T-cell (primary cell): ENCODE measurements around the gene SMC4. TPM values are rescaled to one million over a fixed set of nuclear protein-coding genes. Genes with fewer than 3 reads are reported as not detected.

Experiments
- ATAC-seq, 4 experiments: fragments of 200-7000 bp in 3 of 4; fragments of 150-1000 bp in 1 of 4; cut with Tn5 transposase; replicated peaks in 1 of 4; 1 replicate in 3 of 4; 2 replicates in 1 of 4; pipeline ENCODE4 v1.10.0; 2021; ENCODE audit warnings: moderate library complexity in 3 of 4, mild to moderate bottlenecking in 2 of 4, moderate number of reproducible peaks in 1 of 4
- CTCF ChIA-PET, 2 donors: fragments of 300-600 bp; sonication (Branson Sonifier 250); formaldehyde crosslinking; loops; one replicate each; lab custom pipeline; 2022; ENCODE audit warnings: antibody characterized with exemption in 2 of 2; lab: Charles Lee
- POLR2A ChIA-PET, 2 donors: fragments of 300-600 bp; sonication (Branson Sonifier 250); formaldehyde crosslinking; loops; one replicate each; lab custom pipeline; 2022; ENCODE audit warnings: antibody characterized with exemption in 2 of 2; lab: Charles Lee
- DNase-seq, 35 experiments: peaks; one replicate each; pipeline versions ENCODE4 v3.0.0 to v3.0.0-alpha.2; 2013 to 2023
- H3K27ac ChIP-seq: one replicate; pipeline ENCODE4 v1.5.1; 2013; ENCODE audit warnings: low read length
- H3K27me3 ChIP-seq, 2 experiments: replicated peaks in 1 of 2; 1 replicate in 1 of 2; 2 replicates in 1 of 2; pipeline versions ENCODE4 v1.6.1 to v1.7.0; 2013; ENCODE audit warnings: low read length in 1 of 2, mixed read lengths in 1 of 2; ENCODE audit not compliant: control insufficient read depth in 2 of 2, insufficient read depth in 2 of 2; ENCODE audit errors: extremely low read depth in 1 of 2
- H3K36me3 ChIP-seq, 2 donors: 1 replicate in 1 of 2; 2 replicates in 1 of 2; pipeline versions ENCODE4 v1.6.1 to v1.7.0; 2013; ENCODE audit warnings: low read length in 1 of 2; ENCODE audit not compliant: control insufficient read depth in 2 of 2, insufficient read depth in 1 of 2; ENCODE audit errors: extremely low read depth in 1 of 2
- H3K4me1 ChIP-seq, 2 experiments: 1 replicate in 1 of 2; 2 replicates in 1 of 2; pipeline versions ENCODE4 v1.6.1 to v1.7.0; 2013; ENCODE audit warnings: low read length in 2 of 2, mixed read lengths in 1 of 2; ENCODE audit not compliant: insufficient read depth in 2 of 2, control insufficient read depth in 1 of 2; ENCODE audit errors: extremely low read depth in 1 of 2
- H3K4me3 ChIP-seq, 2 donors: 1 replicate in 1 of 2; 2 replicates in 1 of 2; pipeline versions ENCODE4 v1.5.1 to v1.7.0; 2013; ENCODE audit warnings: mild to moderate bottlenecking in 2 of 2, low read length in 1 of 2, moderate library complexity in 1 of 2; ENCODE audit not compliant: control insufficient read depth in 1 of 2; ENCODE audit errors: extremely low read depth in 1 of 2
- H3K9me3 ChIP-seq: 2 replicates; pipeline ENCODE4 v1.7.0; 2013
- H3K27ac Mint-ChIP-seq, 2 donors: one replicate each; pipeline ENCODE4 v1.8.0; 2020 to 2021; ENCODE audit warnings: mild to moderate bottlenecking in 2 of 2, mixed read lengths in 2 of 2
- H3K27me3 Mint-ChIP-seq, 2 donors: one replicate each; pipeline ENCODE4 v1.8.0; 2021 to 2022; ENCODE audit warnings: mixed read lengths in 2 of 2
- H3K36me3 Mint-ChIP-seq: one replicate; pipeline ENCODE4 v1.8.0; 2021; ENCODE audit warnings: mixed read lengths
- H3K4me1 Mint-ChIP-seq, 3 donors: one replicate each; pipeline ENCODE4 v1.8.0; 2020 to 2022; ENCODE audit warnings: mixed read lengths in 3 of 3, mild to moderate bottlenecking in 1 of 3
- H3K4me3 Mint-ChIP-seq, 3 donors: one replicate each; pipeline ENCODE4 v1.8.0; 2020 to 2022; ENCODE audit warnings: mild to moderate bottlenecking in 3 of 3, mixed read lengths in 3 of 3, moderate library complexity in 3 of 3
- H3K9me3 Mint-ChIP-seq, 3 donors: one replicate each; pipeline ENCODE4 v1.8.0; 2020 to 2022; ENCODE audit warnings: mixed read lengths in 3 of 3
- WGBS: methylation state at CpG from one replicate; pipeline ENCODE4 v1.1.5; 2013; ENCODE audit warnings: missing lambda C conversion rate; ENCODE audit not compliant: insufficient coverage; 5-methylcytosine and 5-hydroxymethylcytosine counted together
- total RNA-seq, 35 experiments: library from RNA in 6 of 35; stranded (reverse) in 6 of 35; fragments of 120-200 nt in 1 of 35; gene quantifications; one replicate each; pipeline versions ENCODE4 v1.2.1 to v1.2.4 and lab custom pipeline; 2013 to 2026

The SMC4 gene
- total RNA-seq, 5 donors from 2014 or later (not counting 1 experiment from before 2014, with no cell fraction given): 41.9 to 63.1 (median 51.2) TPM

GRCh38 chr3:160392798-160393197, 6.7 kb upstream of the SMC4 start:
- Histone ChIP-seq H3K27ac (no peak overlapping the region), H3K4me3 (no peak overlapping the region), H3K4me1 (peaks cover 0 to 13% of the 10 kb centered on the region in 2 experiments), H3K27me3 (no peaks in the 10 kb centered on the region), H3K9me3 (no peaks in the 10 kb centered on the region), H3K36me3 (peaks cover 2 to 6% of the 10 kb centered on the region in 2 donors)
- ATAC-seq (no peak), DNase-seq (no peak)
- CTCF ChIA-PET: interaction anchor here in 1 of 2 donors (0.7 kb wide), 1 partner anchor 230 kb away, joined by 3 read pairs; no protein-coding TSS in a partner anchor
- peaks cover 15 to 22% (median 18%) of the 10 kb centered on the region in 3 donors for H3K4me1 Mint-ChIP-seq
- H3K36me3 Mint-ChIP-seq: peaks cover 12% of the 10 kb centered on the region
- no peak overlapping the region for H3K4me3 Mint-ChIP-seq
- H3K27ac Mint-ChIP-seq: no peak overlapping the region
- no peaks in the 10 kb centered on the region for H3K9me3 Mint-ChIP-seq
- H3K27me3 Mint-ChIP-seq: no peaks in the 10 kb centered on the region
- POLR2A ChIA-PET: no interaction called here

GRCh38 chr3:160393346-160394008, 6.0 kb upstream of the SMC4 start:
- no peak for DNase-seq
- no peak overlapping the region for H3K27ac Mint-ChIP-seq
- no peak overlapping the region for H3K4me3 Mint-ChIP-seq
- no CpG with 5 or more reads among the region's 2 CpGs for WGBS
- no peaks in the 10 kb centered on the region for H3K9me3 Mint-ChIP-seq
- H3K4me1 ChIP-seq: peaks cover 0 to 18% of the 10 kb centered on the region in 2 experiments
- no peaks in the 10 kb centered on the region for H3K27me3 Mint-ChIP-seq
- no peak overlapping the region for H3K4me3 ChIP-seq
- peaks cover 7% of the 10 kb centered on the region for H3K36me3 Mint-ChIP-seq
- H3K4me1 Mint-ChIP-seq: peaks cover 21 to 28% (median 24%) of the 10 kb centered on the region in 3 donors
- CTCF ChIA-PET: interaction anchor here in 1 of 2 donors (1.1 to 1.4 kb wide), 2 partner anchors 20 to 405 kb away, joined by 3 to 7 read pairs; partner anchors contain the start of gene IL12A
- POLR2A ChIA-PET: interaction anchor here in 1 of 2 donors (0.6 kb wide), 1 partner anchor 16 kb away, joined by 3 read pairs; no protein-coding TSS in a partner anchor
- H3K27me3 ChIP-seq: no peaks in the 10 kb centered on the region
- peaks cover 2 to 6% of the 10 kb centered on the region in 2 donors for H3K36me3 ChIP-seq
- no peak for ATAC-seq
- no peak overlapping the region for H3K27ac ChIP-seq
- no peaks in the 10 kb centered on the region for H3K9me3 ChIP-seq

GRCh38 chr3:160394009-160394392, 5.4 kb upstream of the SMC4 start:
- WGBS: no CpG with 5 or more reads among the region's 3 CpGs
- no peak overlapping the region for H3K27ac ChIP-seq
- CTCF ChIA-PET: interaction anchor here in 1 of 2 donors (0.8 to 1.4 kb wide), 3 partner anchors 19 to 406 kb away, joined by 3 to 7 read pairs (median 3); partner anchors contain the start of gene IL12A
- POLR2A ChIA-PET: interaction anchor here in 1 of 2 donors (0.6 kb wide), 1 partner anchor 16 kb away, joined by 3 read pairs; no protein-coding TSS in a partner anchor
- Mint-ChIP-seq H3K4me1 (peaks cover 26 to 34% (median 30%) of the 10 kb centered on the region in 3 donors), H3K9me3 (no peaks in the 10 kb centered on the region), H3K4me3 (no peak overlapping the region), H3K36me3 (peaks cover 7% of the 10 kb centered on the region), H3K27ac (no peak overlapping the region), H3K27me3 (no peaks in the 10 kb centered on the region)
- no peaks in the 10 kb centered on the region for H3K9me3 ChIP-seq
- no peak overlapping the region for H3K4me3 ChIP-seq
- no peak for ATAC-seq
- H3K27me3 ChIP-seq: no peaks in the 10 kb centered on the region
- no peak for DNase-seq
- peaks cover 2 to 6% of the 10 kb centered on the region in 2 donors for H3K36me3 ChIP-seq
- H3K4me1 ChIP-seq: peaks cover 0 to 19% of the 10 kb centered on the region in 2 experiments

DNA sequence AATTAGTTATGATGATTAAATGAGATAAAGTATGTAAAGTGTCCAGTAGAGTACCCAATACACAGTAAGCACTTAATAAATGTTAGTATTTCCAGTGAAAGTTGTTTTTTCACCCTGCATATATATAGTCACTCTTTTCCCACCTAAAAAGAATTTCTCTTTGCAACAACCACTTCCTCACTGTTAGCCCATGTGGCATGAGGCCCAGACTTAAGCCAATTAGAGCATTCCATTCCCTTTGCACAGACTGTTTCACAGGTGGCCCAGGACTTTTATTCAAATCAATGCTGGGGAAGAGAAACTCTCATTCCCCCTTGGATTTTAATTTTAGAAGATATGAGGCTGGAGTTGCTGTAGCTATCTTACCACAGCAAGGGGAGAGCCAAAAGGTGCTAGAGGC, 4.2 kb upstream of the SMC4 start:
- ChIA-PET POLR2A (interaction anchor here in 1 of 2 donors (0.6 kb wide), 1 partner anchor 170 kb away, joined by 3 read pairs; no protein-coding TSS in a partner anchor), CTCF (no interaction called here)
- DNase-seq: no peak

GRCh38 chr3:160398820-160399124, 678 bp upstream of the SMC4 start:
- H3K9me3 Mint-ChIP-seq: no peaks in the 10 kb centered on the region
- H3K4me1 Mint-ChIP-seq: peaks cover 45 to 54% (median 48%) of the 10 kb centered on the region in 3 donors
- Histone ChIP-seq H3K27me3 (peaks cover 0 to 9% of the 10 kb centered on the region in 2 experiments), H3K4me3 (peak overlapping the region; percentile 65 to 100), H3K9me3 (no peaks in the 10 kb centered on the region), H3K4me1 (peaks cover 13 to 20% of the 10 kb centered on the region in 2 experiments), H3K36me3 (no peaks in the 10 kb centered on the region), H3K27ac (peak overlapping the region; percentile 82)
- peaks cover 4% of the 10 kb centered on the region for H3K36me3 Mint-ChIP-seq
- 0% methylated on average over 4 of the region's 9 CpGs for WGBS
- H3K27ac Mint-ChIP-seq: peak overlapping the region; percentile 99
- ChIA-PET POLR2A (interaction anchor here (0.7 to 1.0 kb wide), 2 partner anchors 9 kb away, joined by 3 to 8 read pairs; no protein-coding TSS in a partner anchor), CTCF (interaction anchor here (0.7 to 0.8 kb wide), 5 partner anchors 14 to 1713 kb away, joined by 6 to 11 read pairs (median 8); no protein-coding TSS in a partner anchor)
- peaks cover 3 to 8% of the 10 kb centered on the region in 2 donors for H3K27me3 Mint-ChIP-seq
- ATAC-seq (peak; percentile 1 to 5 (median 2)), DNase-seq (no peak)
- H3K4me3 Mint-ChIP-seq: peak overlapping the region; percentile 91 to 97 (median 97)

More for the DNA sequence above, 4.2 kb upstream of the SMC4 start:
- Mint-ChIP-seq H3K4me3 (no peak overlapping the region), H3K27me3 (no peaks in the 10 kb centered on the region), H3K9me3 (no peaks in the 10 kb centered on the region), H3K27ac (no peak overlapping the region), H3K4me1 (peaks cover 29 to 35% (median 33%) of the 10 kb centered on the region in 3 donors), H3K36me3 (peaks cover 7% of the 10 kb centered on the region)
- ATAC-seq: no peak
- Histone ChIP-seq H3K27me3 (peaks cover 0 to 3% of the 10 kb centered on the region in 2 experiments), H3K9me3 (no peaks in the 10 kb centered on the region), H3K36me3 (peaks cover 2 to 6% of the 10 kb centered on the region in 2 donors), H3K4me1 (peaks cover 5 to 19% of the 10 kb centered on the region in 2 experiments), H3K4me3 (no peak overlapping the region), H3K27ac (no peak overlapping the region)

DNA sequence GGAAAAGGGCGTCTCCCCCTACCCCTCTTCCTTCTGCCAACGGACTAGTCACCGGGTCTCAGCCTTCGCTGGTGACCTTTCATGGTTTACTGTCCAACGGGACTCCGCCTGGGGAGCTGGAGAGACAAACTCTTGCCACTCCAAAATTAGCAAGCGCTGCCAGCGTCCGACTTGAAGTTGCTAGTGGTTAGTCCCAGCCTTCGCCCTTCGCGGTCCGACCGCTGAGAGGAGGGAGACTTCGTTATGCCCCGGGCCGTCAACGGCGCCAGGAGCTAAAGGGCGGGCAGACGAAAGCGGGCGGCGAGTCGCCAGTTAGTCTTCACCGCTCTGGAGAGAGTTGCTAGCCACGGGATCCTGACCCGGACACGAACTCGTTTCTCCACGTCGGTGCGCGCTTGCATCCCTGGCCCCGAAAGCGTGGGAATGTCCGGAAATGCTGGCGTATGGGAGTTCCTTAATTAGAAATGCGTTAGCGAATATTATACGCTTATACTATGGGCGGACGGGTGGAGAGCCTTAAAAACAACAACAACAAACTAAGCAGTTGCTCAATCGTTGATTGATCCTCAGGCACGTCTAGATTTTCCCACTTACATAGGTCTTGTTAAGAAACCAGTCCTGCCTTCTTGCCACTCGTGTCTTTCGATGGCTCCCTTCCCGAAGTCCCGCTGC, 716 bp downstream of the SMC4 start:
- Histone ChIP-seq H3K36me3 (no peaks in the 10 kb centered on the region), H3K27ac (peak overlapping the region; percentile 82), H3K27me3 (peaks cover 0 to 9% of the 10 kb centered on the region in 2 experiments), H3K4me3 (peak overlapping the region; percentile 65 to 100), H3K4me1 (peaks cover 13 to 29% of the 10 kb centered on the region in 2 experiments), H3K9me3 (no peaks in the 10 kb centered on the region)
- ChIA-PET POLR2A (interaction anchor here in 1 of 2 donors (0.5 kb wide), 1 partner anchor 38 kb away, joined by 3 read pairs; no protein-coding TSS in a partner anchor), CTCF (interaction anchor here (0.6 to 1.0 kb wide), 4 partner anchors 13 to 35 kb away, joined by 3 to 6 read pairs (median 4); no protein-coding TSS in a partner anchor)
- Mint-ChIP-seq H3K4me1 (peaks cover 49 to 60% (median 60%) of the 10 kb centered on the region in 3 donors), H3K36me3 (peaks cover 7% of the 10 kb centered on the region), H3K27ac (peak overlapping the region; percentile 99), H3K27me3 (peaks cover 3 to 11% of the 10 kb centered on the region in 2 donors), H3K4me3 (peak overlapping the region; percentile 91 to 97 (median 97)), H3K9me3 (no peaks in the 10 kb centered on the region)
- ATAC-seq (no peak), DNase-seq (peak in 16 of 35 experiments; percentile 0 to 43 (median 14))
- WGBS: under 1% methylated on average over 44 of the region's 49 CpGs
